H1 (cell line): ENCODE data around the gene POLR2L. TPM values are rescaled to one million over a fixed set of nuclear protein-coding genes. Genes with fewer than 3 reads are reported as not detected.

Experiments
- CTCF ChIA-PET: fragments of 300-600 bp; sonication (Branson Sonifier 250); formaldehyde crosslinking; loops from one replicate; lab custom pipeline; 2021; ENCODE audit not compliant: partially characterized antibody; lab: Charles Lee
- POLR2A ChIA-PET: fragments of 300-600 bp; sonication (Branson Sonifier 250); formaldehyde crosslinking; loops from one replicate; lab custom pipeline; 2021; ENCODE audit warnings: inconsistent platforms; ENCODE audit not compliant: partially characterized antibody; lab: Charles Lee
- DNase-seq, 2 experiments: peaks; one replicate each; pipeline versions ENCODE4 v3.0.0 to v3.0.0-alpha.2; 2010 to 2022; ENCODE audit warnings: low spot score in 2 of 2, low read depth in 1 of 2, mixed read lengths in 1 of 2
- FAIRE-seq: peaks from 2 replicates; lab custom pipeline; 2011; peaks lifted over from hg19 to GRCh38; lab: Jason Lieb, UNC
- H2AFZ ChIP-seq: 2 replicates; pipeline ENCODE4 v1.8.1; 2012; ENCODE audit warnings: low read length, inconsistent platforms
- H2AK5ac ChIP-seq: 2 replicates; pipeline ENCODE4 v1.6.1; 2013; ENCODE audit warnings: low read depth, low read length
- H2BK120ac ChIP-seq: replicated peaks from 2 replicates; pipeline ENCODE3; 2013; ENCODE audit warnings: low read depth, low read length, inconsistent platforms
- H2BK12ac ChIP-seq: 2 replicates; pipeline ENCODE4 v1.6.1; 2013; ENCODE audit warnings: low read depth, low read length
- H2BK15ac ChIP-seq: 2 replicates; pipeline ENCODE4 v1.6.1; 2013; ENCODE audit warnings: low read length
- H2BK20ac ChIP-seq: 2 replicates; pipeline ENCODE4 v1.6.1; 2013; ENCODE audit warnings: low read length
- H2BK5ac ChIP-seq: 2 replicates; pipeline ENCODE4 v1.6.1; 2013; ENCODE audit warnings: low read depth, low read length
- H3K14ac ChIP-seq: 2 replicates; pipeline ENCODE4 v1.6.1; 2013; ENCODE audit warnings: inconsistent platforms; ENCODE audit not compliant: insufficient read length
- H3K18ac ChIP-seq: 2 replicates; pipeline ENCODE4 v1.6.1; 2013; ENCODE audit warnings: low read length; ENCODE audit errors: extremely low read depth
- H3K23ac ChIP-seq: 2 replicates; pipeline ENCODE4 v1.6.1; 2013; ENCODE audit warnings: inconsistent platforms; ENCODE audit not compliant: insufficient read length
- H3K23me2 ChIP-seq: 2 replicates; pipeline ENCODE4 v1.6.1; 2013; ENCODE audit warnings: low read depth, low read length
- H3K27ac ChIP-seq: 2 replicates; pipeline ENCODE4 v1.6.1; 2011; ENCODE audit warnings: low read depth, low read length, inconsistent platforms
- H3K27me3 ChIP-seq, 4 experiments: replicated peaks in 1 of 4; 1 replicate in 1 of 4; 2 replicates in 3 of 4; pipeline versions ENCODE4 v1.6.1 to v1.8.1; 2011 to 2013; ENCODE audit warnings: low read length in 3 of 4, mild to moderate bottlenecking in 3 of 4, inconsistent platforms in 2 of 4, mixed read lengths in 2 of 4, moderate library complexity in 1 of 4; ENCODE audit not compliant: control insufficient read depth in 3 of 4, insufficient read depth in 3 of 4; ENCODE audit errors: extremely low read depth in 1 of 4
- H3K36me3 ChIP-seq, 4 experiments: 2 replicates each; pipeline versions ENCODE4 v1.6.1 to v1.8.1; 2011 to 2013; ENCODE audit warnings: mild to moderate bottlenecking in 4 of 4, low read length in 3 of 4, moderate library complexity in 2 of 4, control low read depth in 1 of 4, inconsistent platforms in 1 of 4; ENCODE audit not compliant: insufficient read depth in 4 of 4, control insufficient read depth in 2 of 4
- H3K4ac ChIP-seq: replicated peaks from 2 replicates; pipeline ENCODE3; 2013; ENCODE audit warnings: low read length, low read depth, mixed read lengths, inconsistent platforms; ENCODE audit not compliant: insufficient read length
- H3K4me1 ChIP-seq, 4 experiments: replicated peaks in 1 of 4; 1 replicate in 1 of 4; 2 replicates in 3 of 4; pipeline versions ENCODE4 v1.6.1 to v1.8.1; 2011 to 2013; ENCODE audit warnings: low read length in 3 of 4, inconsistent platforms in 2 of 4, mixed read lengths in 1 of 4; ENCODE audit not compliant: insufficient read depth in 4 of 4, control insufficient read depth in 3 of 4
- H3K4me2 ChIP-seq, 2 experiments: 2 replicates each; pipeline versions ENCODE4 v1.6.1 to v1.8.1; 2011 to 2013; ENCODE audit warnings: low read depth in 2 of 2, low read length in 2 of 2, control low read depth in 1 of 2, inconsistent platforms in 1 of 2, mild to moderate bottlenecking in 1 of 2; ENCODE audit not compliant: insufficient read depth in 1 of 2
- H3K4me3 ChIP-seq, 4 experiments: fragments of 200-600, 300-600 bp in 1 of 4; sonication (generic), shearing (Covaris generic), sonication (Bioruptor Twin) in 1 of 4; 2 replicates each; pipeline versions ENCODE4 v1.5.1 to v1.8.1; 2011 to 2016; ENCODE audit warnings: low read length in 4 of 4, low read depth in 3 of 4, control low read depth in 2 of 4, inconsistent platforms in 2 of 4, mild to moderate bottlenecking in 2 of 4, mixed read lengths in 1 of 4, moderate library complexity in 1 of 4; ENCODE audit not compliant: insufficient read depth in 2 of 4; ENCODE audit errors: extremely low read depth in 1 of 4
- H3K56ac ChIP-seq: replicated peaks from 2 replicates; pipeline ENCODE3; 2013; ENCODE audit warnings: low read depth, mild to moderate bottlenecking, mixed read lengths, low read length, inconsistent platforms; ENCODE audit not compliant: insufficient read length
- H3K79me1 ChIP-seq: 2 replicates; pipeline ENCODE4 v1.6.1; 2013; ENCODE audit warnings: low read depth, low read length, control low read depth
- H3K79me2 ChIP-seq, 2 experiments: 2 replicates each; pipeline versions ENCODE4 v1.6.1 to v1.8.1; 2012 to 2013; ENCODE audit warnings: low read length in 2 of 2, mild to moderate bottlenecking in 2 of 2, inconsistent platforms in 1 of 2; ENCODE audit not compliant: insufficient read depth in 2 of 2, control insufficient read depth in 1 of 2
- H3K9ac ChIP-seq, 4 experiments: replicated peaks in 1 of 4; 1 replicate in 1 of 4; 2 replicates in 3 of 4; pipeline versions ENCODE4 v1.6.1 to v1.8.1; 2011 to 2013; ENCODE audit warnings: low read depth in 3 of 4, low read length in 3 of 4, control low read depth in 2 of 4, mild to moderate bottlenecking in 2 of 4, moderate library complexity in 2 of 4, inconsistent platforms in 1 of 4; ENCODE audit errors: extremely low read depth in 1 of 4
- H3K9me3 ChIP-seq, 2 experiments: 2 replicates each; pipeline versions ENCODE4 v1.6.1 to v1.8.1; 2012 to 2013; ENCODE audit warnings: mild to moderate bottlenecking in 2 of 2, moderate library complexity in 2 of 2, control low read depth in 1 of 2, inconsistent platforms in 1 of 2, low read depth in 1 of 2, low read length in 1 of 2, mixed read lengths in 1 of 2; ENCODE audit not compliant: insufficient read depth in 2 of 2
- H4K20me1 ChIP-seq, 2 experiments: replicated peaks in 1 of 2; 2 replicates each; pipeline versions ENCODE3 to v1.8.1; 2011 to 2013; ENCODE audit warnings: inconsistent platforms in 2 of 2, low read length in 2 of 2, mild to moderate bottlenecking in 1 of 2; ENCODE audit not compliant: insufficient read depth in 2 of 2, control insufficient read depth in 1 of 2
- H4K5ac ChIP-seq: 2 replicates; pipeline ENCODE4 v1.6.1; 2013; ENCODE audit warnings: low read length, low read depth, mixed read lengths, inconsistent platforms; ENCODE audit not compliant: insufficient read length
- H4K8ac ChIP-seq: 2 replicates; pipeline ENCODE4 v1.8.0; 2013; ENCODE audit warnings: mild to moderate bottlenecking, moderate library complexity, low read length, inconsistent platforms; ENCODE audit not compliant: insufficient read depth; ENCODE audit errors: extremely low read depth
- H4K91ac ChIP-seq: replicated peaks from 2 replicates; pipeline ENCODE3; 2013; ENCODE audit warnings: low read length, mixed read lengths, inconsistent platforms; ENCODE audit not compliant: insufficient read length
- ATF3 ChIP-seq: IDR thresholded peaks from 2 replicates; pipeline ENCODE4 v1.6.1; 2011; ENCODE audit warnings: low read depth, mild to moderate bottlenecking, low read length; ENCODE audit not compliant: insufficient read depth
- BCL11A ChIP-seq, 2 experiments: IDR thresholded peaks; one replicate each; pipeline ENCODE4 v1.6.1; 2011; ENCODE audit warnings: low read depth in 2 of 2, low read length in 2 of 2, mild to moderate bottlenecking in 2 of 2
- BRCA1 ChIP-seq: IDR thresholded peaks from 2 replicates; pipeline ENCODE4 v1.6.1; 2012; ENCODE audit warnings: low read depth, low read length, improper control_type of control experiment
- CBX5 ChIP-seq: fragments of 300-800, 300-1000 bp; sonication (generic); IDR thresholded peaks from 2 replicates; pipeline ENCODE4 v1.7.1; 2016; ENCODE audit warnings: antibody characterized with exemption, low read length, low read depth
- CHD2 ChIP-seq: IDR thresholded peaks from 2 replicates; pipeline ENCODE4 v1.6.1; 2012; ENCODE audit warnings: low read length, improper control_type of control experiment
- CREB1 ChIP-seq: IDR thresholded peaks from 2 replicates; pipeline ENCODE4 v1.6.1; 2012; ENCODE audit warnings: inconsistent platforms
- HDAC6 ChIP-seq: IDR thresholded peaks from one replicate; pipeline ENCODE4 v1.7.1; 2012; ENCODE audit warnings: low read depth, mild to moderate bottlenecking, inconsistent platforms, low read length, moderate library complexity
- KDM5A ChIP-seq: fragments of 200-600 bp; IDR thresholded peaks from 2 replicates; pipeline ENCODE4 v1.7.1; 2012; ENCODE audit warnings: mild to moderate bottlenecking, low read length, inconsistent platforms, mixed read lengths
- NRF1 ChIP-seq: IDR thresholded peaks from 2 replicates; pipeline ENCODE4 v1.6.1; 2011; ENCODE audit warnings: mild to moderate bottlenecking, low read depth, low read length, improper control_type of control experiment
- POLR2A ChIP-seq, 2 experiments: IDR thresholded peaks; 1 replicate in 1 of 2; 2 replicates in 1 of 2; pipeline ENCODE4 v1.6.1; 2011; ENCODE audit warnings: low read depth in 2 of 2, low read length in 2 of 2, mild to moderate bottlenecking in 2 of 2; ENCODE audit errors: control extremely low read depth in 1 of 2
- POU5F1 ChIP-seq: IDR thresholded peaks from 2 replicates; pipeline ENCODE4 v1.6.1; 2011; ENCODE audit warnings: low read depth, mild to moderate bottlenecking, low read length, moderate library complexity
- RFX5 ChIP-seq: IDR thresholded peaks from 2 replicates; pipeline ENCODE4 v1.6.1; 2011; ENCODE audit warnings: low read depth, low read length, improper control_type of control experiment, borderline replicate concordance
- RXRA ChIP-seq: IDR thresholded peaks from 2 replicates; pipeline ENCODE4 v1.6.1; 2011; ENCODE audit warnings: low read depth, mild to moderate bottlenecking, low read length, moderate library complexity; ENCODE audit not compliant: insufficient read depth
- SP2 ChIP-seq: IDR thresholded peaks from 2 replicates; pipeline ENCODE4 v1.6.1; 2012; ENCODE audit warnings: mild to moderate bottlenecking, low read length, inconsistent platforms
- SP4 ChIP-seq: IDR thresholded peaks from 2 replicates; pipeline ENCODE4 v1.6.1; 2012; ENCODE audit warnings: low read length, inconsistent platforms
- TEAD4 ChIP-seq: IDR thresholded peaks from 2 replicates; pipeline ENCODE4 v1.6.1; 2012; ENCODE audit warnings: low read depth, low read length, inconsistent platforms, mixed read lengths
- WGBS, 2 experiments: shearing (Covaris generic) in 1 of 2; methylation state at CpG; one replicate each; pipeline versions ENCODE4 v1.1.6 to v1.1.7; 2013 to 2015; ENCODE audit warnings: low lambda C conversion rate in 2 of 2, mixed read lengths in 2 of 2, inconsistent platforms in 1 of 2, low coverage in 1 of 2, missing lambda C conversion rate in 1 of 2; ENCODE audit not compliant: insufficient replicate concordance in 2 of 2, insufficient coverage in 1 of 2, insufficient read length in 1 of 2; ENCODE audit errors: extremely low coverage in 1 of 2, missing lambda C conversion rate in 1 of 2; 5-methylcytosine and 5-hydroxymethylcytosine counted together
- polyA plus RNA-seq, 7 experiments: library from polyadenylated mRNA; depleted of rRNA in 3 of 7; stranded (reverse) in 5 of 7; unstranded in 2 of 7; fragments of >200 nt in 5 of 7; fragments of 200-250 nt in 2 of 7; gene quantifications; 1 replicate in 5 of 7; 2 replicates in 1 of 7; 4 replicates in 1 of 7; pipeline versions ENCODE4 v1.2.1 to v1.2.3, GENCODE V29; 2011 to 2013; ENCODE audit warnings: missing spikeins in 2 of 7, mixed read lengths in 2 of 7
- total RNA-seq: library from RNA; stranded (reverse); fragmentation: NEBNext Ultra II Directional; extraction: Animal tissue kit (Norgen Biotek cat#: 25700); gene quantifications from 2 replicates; pipeline ENCODE4 v1.2.1, GENCODE V29; 2021

The POLR2L gene
- total and polyA plus RNA-seq, 2 of the 8 experiments (the other 6 are each of a cell fraction or from before 2014, with no cell fraction given), result 140 to 151 TPM

- no peak overlapping the region for H4K5ac ChIP-seq
- no peaks in the 10 kb centered on the region for H3K27me3 ChIP-seq
- no peak overlapping the region for H3K4me3 ChIP-seq
- no peak overlapping the region for H3K23ac ChIP-seq
- CTCF ChIA-PET, result interaction anchor here (1.8 to 4.9 kb wide), 5 partner anchors 9 to 165 kb away, joined by 4 to 25 read pairs (median 8); no protein-coding TSS in a partner anchor
- no peaks in the 10 kb centered on the region for H3K9me3 ChIP-seq
- H2BK12ac ChIP-seq, result no peak overlapping the region
- no peak overlapping the region for H2BK120ac ChIP-seq
- WGBS, 2 experiments, result 97% methylated on average over 15 of the region's 17 CpGs; no CpG with 5 or more reads in 1 of the 2 experiments
- H3K4me2 ChIP-seq, result no peak overlapping the region
- POLR2A ChIA-PET, result interaction anchor here (0.6 to 1.4 kb wide), 8 partner anchors 8 to 68 kb away, joined by 3 to 4 read pairs (median 3); partner anchors contain the start of gene PNPLA2
- no peak overlapping the region for H2AK5ac ChIP-seq
- H2BK15ac ChIP-seq, result no peak overlapping the region
- no peak overlapping the region for H3K18ac ChIP-seq
- no peak overlapping the region for H3K14ac ChIP-seq
- no peak overlapping the region for H2AFZ ChIP-seq
- H4K8ac ChIP-seq, result peak overlapping the region; percentile 79; the same call in 1 of the 2 replicates
- H4K91ac ChIP-seq, result no peak overlapping the region
- no peak overlapping the region for H2BK5ac ChIP-seq
- H3K27ac ChIP-seq, result no peak overlapping the region
- H3K79me2 ChIP-seq, result no peaks in the 10 kb centered on the region
- H3K79me1 ChIP-seq, result no peaks in the 10 kb centered on the region
- H2BK20ac ChIP-seq, result no peak overlapping the region
- H3K56ac ChIP-seq, result no peak overlapping the region
- peaks cover 2 to 12% (median 7%) of the 10 kb centered on the region in 4 experiments; a peak in 4 of 8 replicates for H3K36me3 ChIP-seq
- H3K9ac ChIP-seq, result no peak overlapping the region
- H3K4ac ChIP-seq, result no peak overlapping the region
- peaks cover 3 to 20% of the 10 kb centered on the region in 2 experiments for H4K20me1 ChIP-seq
- H3K4me1 ChIP-seq, result peaks cover 0 to 5% (median 1%) of the 10 kb centered on the region in 4 experiments; a peak in 2 of 7 replicates
- FAIRE-seq, result no peak
- TF ChIP-seq NRF1, result no peak
- no peak for TF ChIP-seq KDM5A
- no peak for TF ChIP-seq RXRA
- no peak for TF ChIP-seq POLR2A (IDR thresholded peaks at IDR 0.05; ENCODE audit: control extremely low read depth in 1 of 2, low read depth in 2 of 2, low read length in 2 of 2)
- TF ChIP-seq ATF3, result no peak
- TF ChIP-seq CBX5, result no peak
- TF ChIP-seq SP2, result no peak
- no peak for TF ChIP-seq POU5F1
- TF ChIP-seq BRCA1, result no peak
- TF ChIP-seq RFX5, result no peak
- no peak for TF ChIP-seq BCL11A (IDR thresholded peaks at IDR 0.05; ENCODE audit: low read depth in 2 of 2, low read length in 2 of 2)
- no peak for TF ChIP-seq CHD2
- no peak for TF ChIP-seq SP4
- no peak for TF ChIP-seq HDAC6
- TF ChIP-seq TEAD4, result no peak
- TF ChIP-seq CREB1, result no peak
- DNase-seq, result no peak
- no peaks in the 10 kb centered on the region for H3K23me2 ChIP-seq
Measured at GRCh38 chr11:886568-886967, 44.2 kb upstream of the POLR2L start.
